H1 (cell line): ENCODE data around the gene LBX1. TPM values are rescaled to one million over a fixed set of nuclear protein-coding genes. Genes with fewer than 3 reads are reported as not detected.

ENCODE experiments used
- ATF2 ChIP-seq: IDR thresholded peaks from 2 replicates; pipeline ENCODE4 v1.6.1; 2012; ENCODE audit warnings: low read length, inconsistent platforms
- CEBPB ChIP-seq: IDR thresholded peaks from 2 replicates; pipeline ENCODE4 v1.6.1; 2012; ENCODE audit warnings: low read depth, low read length
- CTBP2 ChIP-seq: IDR thresholded peaks from 2 replicates; pipeline ENCODE4 v1.7.0; 2011; ENCODE audit warnings: borderline replicate concordance, mild to moderate bottlenecking, moderate library complexity, mixed read lengths, low read length; ENCODE audit not compliant: insufficient read depth, insufficient read length
- CTCF ChIP-seq, 3 experiments: IDR thresholded peaks; 1 replicate in 2 of 3; 2 replicates in 1 of 3; pipeline versions ENCODE4 v1.5.1 to v1.6.1; 2011; ENCODE audit warnings: low read length in 3 of 3, mild to moderate bottlenecking in 3 of 3, inconsistent platforms in 2 of 3, low read depth in 1 of 3, moderate library complexity in 1 of 3; ENCODE audit not compliant: insufficient read depth in 1 of 3; ENCODE audit errors: control extremely low read depth in 1 of 3
- GABPA ChIP-seq: IDR thresholded peaks from 2 replicates; pipeline ENCODE4 v1.6.1; 2011; ENCODE audit warnings: mild to moderate bottlenecking, low read length, moderate library complexity, borderline replicate concordance; ENCODE audit not compliant: insufficient read depth
- RNF2 ChIP-seq: fragments of 200-900, 300-1000 bp; sonication (generic); IDR thresholded peaks from 2 replicates; pipeline ENCODE4 v1.7.1; 2016; ENCODE audit warnings: borderline replicate concordance, low read depth, mild to moderate bottlenecking, antibody characterized with exemption, low read length; ENCODE audit not compliant: poor library complexity, severe bottlenecking; ENCODE audit errors: missing control alignments
- SIX5 ChIP-seq: IDR thresholded peaks from 2 replicates; pipeline ENCODE4 v1.6.1; 2011; ENCODE audit warnings: mild to moderate bottlenecking, low read depth, low read length
- SP2 ChIP-seq: IDR thresholded peaks from 2 replicates; pipeline ENCODE4 v1.6.1; 2012; ENCODE audit warnings: mild to moderate bottlenecking, low read length, inconsistent platforms
- SP4 ChIP-seq: IDR thresholded peaks from 2 replicates; pipeline ENCODE4 v1.6.1; 2012; ENCODE audit warnings: low read length, inconsistent platforms
- polyA plus RNA-seq, 7 experiments: library from polyadenylated mRNA; depleted of rRNA in 3 of 7; stranded (reverse) in 5 of 7; unstranded in 2 of 7; fragments of >200 nt in 5 of 7; fragments of 200-250 nt in 2 of 7; gene quantifications; 1 replicate in 5 of 7; 2 replicates in 1 of 7; 4 replicates in 1 of 7; pipeline versions ENCODE4 v1.2.1 to v1.2.3, GENCODE V29; 2011 to 2013; ENCODE audit warnings: missing spikeins in 2 of 7, mixed read lengths in 2 of 7
- total RNA-seq: library from RNA; stranded (reverse); fragmentation: NEBNext Ultra II Directional; extraction: Animal tissue kit (Norgen Biotek cat#: 25700); gene quantifications from 2 replicates; pipeline ENCODE4 v1.2.1, GENCODE V29; 2021

LBX1 gene
- total and polyA plus RNA-seq, 2 of the 8 experiments (the other 6 are each of a cell fraction or from before 2014, with no cell fraction given), result not detected

- TF ChIP-seq CTCF (IDR thresholded peaks at IDR 0.05; ENCODE audit: control extremely low read depth in 1 of 3, insufficient read depth in 1 of 3, low read depth in 1 of 3, low read length in 3 of 3) (no peak), SIX5 (no peak), SP4 (no peak), RNF2 (peak; percentile 83), CTBP2 (peak; percentile 28), ATF2 (no peak), SP2 (no peak), CEBPB (no peak), GABPA (no peak)
- TF ChIP-seq, all 59 proteins: peak for 3
Measured at GRCh38 chr10:101226491-101227428, 2.5 kb downstream of the LBX1 start (continued).
